Parathyroid adenoma (tissue), 2 donors: ENCODE data around the gene AP3M1.

ENCODE experiments used
- H2AFZ ChIP-seq: fragments of 300-600 bp; sonication (generic); one replicate; pipeline ENCODE4 v1.7.0; 2017; ENCODE audit warnings: antibody characterized with exemption, mild to moderate bottlenecking
- H3K27ac ChIP-seq: fragments of 300-600 bp; sonication (generic); one replicate; pipeline ENCODE4 v1.7.0; 2017
- H3K27me3 ChIP-seq: fragments of 300-600 bp; sonication (generic); one replicate; pipeline ENCODE4 v1.7.0; 2017; ENCODE audit warnings: low read length; ENCODE audit not compliant: control insufficient read depth, insufficient read depth
- H3K36me3 ChIP-seq: fragments of 300-600 bp; sonication (generic); one replicate; pipeline ENCODE4 v1.7.0; 2017; ENCODE audit warnings: low read length; ENCODE audit not compliant: control insufficient read depth, insufficient read depth
- H3K4me1 ChIP-seq: fragments of 300-600 bp; sonication (generic); one replicate; pipeline ENCODE4 v1.7.0; 2017; ENCODE audit warnings: control low read depth
- H3K4me2 ChIP-seq: fragments of 300-600 bp; sonication (generic); one replicate; pipeline ENCODE4 v1.7.0; 2017; ENCODE audit warnings: low read length
- H3K4me3 ChIP-seq: fragments of 300-600 bp; sonication (generic); one replicate; pipeline ENCODE4 v1.7.0; 2017; ENCODE audit warnings: low read depth, low read length
- H3K79me2 ChIP-seq: fragments of 300-600 bp; sonication (generic); one replicate; pipeline ENCODE4 v1.7.0; 2017; ENCODE audit warnings: control low read depth
- H3K9ac ChIP-seq: fragments of 300-600 bp; sonication (generic); one replicate; pipeline ENCODE4 v1.7.0; 2017; ENCODE audit warnings: mild to moderate bottlenecking
- H3K9me3 ChIP-seq: fragments of 300-600 bp; sonication (generic); one replicate; pipeline ENCODE4 v1.7.0; 2017; ENCODE audit warnings: low read length; ENCODE audit not compliant: control insufficient read depth
- TF ChIP-seq, protein P1 (sequence below): fragments of 300-600 bp; sonication (generic); IDR thresholded peaks from one replicate; pipeline ENCODE4 v1.7.0; 2017; ENCODE audit warnings: antibody characterized with exemption, mild to moderate bottlenecking
- donor health status: primary hyperparathyroidism.

Gene AP3M1

DNA sequence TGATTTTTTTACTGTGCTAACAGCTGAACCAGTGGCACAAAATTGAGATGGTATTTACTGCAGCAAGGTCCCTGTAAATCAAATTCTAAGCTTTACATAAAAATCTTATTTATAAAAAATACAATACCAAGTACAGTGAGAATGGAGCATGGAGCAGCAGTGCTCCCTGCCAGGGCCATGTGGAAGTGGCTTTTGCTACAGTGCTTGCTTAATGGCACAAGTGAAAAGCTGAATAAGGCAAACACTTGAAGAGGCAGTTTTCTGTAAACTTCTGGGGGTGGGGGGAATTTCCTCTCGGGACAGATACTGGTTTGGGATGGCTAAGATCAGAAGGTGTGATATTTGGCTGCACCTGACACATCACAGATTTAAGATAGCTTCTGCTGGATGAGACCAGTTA is 27.5 kb downstream of the AP3M1 start:
- Histone ChIP-seq H3K4me2 (no peak overlapping the region), H3K4me3 (no peak overlapping the region), H2AFZ (no peak overlapping the region), H3K27me3 (no peaks in the 10 kb centered on the region), H3K4me1 (peaks cover 23% of the 10 kb centered on the region), H3K27ac (peak overlapping the region; percentile 50), H3K36me3 (no peaks in the 10 kb centered on the region), H3K9ac (no peak overlapping the region), H3K79me2 (no peaks in the 10 kb centered on the region), H3K9me3 (no peaks in the 10 kb centered on the region)
- TF ChIP-seq, protein P1, sequence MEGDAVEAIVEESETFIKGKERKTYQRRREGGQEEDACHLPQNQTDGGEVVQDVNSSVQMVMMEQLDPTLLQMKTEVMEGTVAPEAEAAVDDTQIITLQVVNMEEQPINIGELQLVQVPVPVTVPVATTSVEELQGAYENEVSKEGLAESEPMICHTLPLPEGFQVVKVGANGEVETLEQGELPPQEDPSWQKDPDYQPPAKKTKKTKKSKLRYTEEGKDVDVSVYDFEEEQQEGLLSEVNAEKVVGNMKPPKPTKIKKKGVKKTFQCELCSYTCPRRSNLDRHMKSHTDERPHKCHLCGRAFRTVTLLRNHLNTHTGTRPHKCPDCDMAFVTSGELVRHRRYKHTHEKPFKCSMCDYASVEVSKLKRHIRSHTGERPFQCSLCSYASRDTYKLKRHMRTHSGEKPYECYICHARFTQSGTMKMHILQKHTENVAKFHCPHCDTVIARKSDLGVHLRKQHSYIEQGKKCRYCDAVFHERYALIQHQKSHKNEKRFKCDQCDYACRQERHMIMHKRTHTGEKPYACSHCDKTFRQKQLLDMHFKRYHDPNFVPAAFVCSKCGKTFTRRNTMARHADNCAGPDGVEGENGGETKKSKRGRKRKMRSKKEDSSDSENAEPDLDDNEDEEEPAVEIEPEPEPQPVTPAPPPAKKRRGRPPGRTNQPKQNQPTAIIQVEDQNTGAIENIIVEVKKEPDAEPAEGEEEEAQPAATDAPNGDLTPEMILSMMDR, result peak; percentile 19

DNA sequence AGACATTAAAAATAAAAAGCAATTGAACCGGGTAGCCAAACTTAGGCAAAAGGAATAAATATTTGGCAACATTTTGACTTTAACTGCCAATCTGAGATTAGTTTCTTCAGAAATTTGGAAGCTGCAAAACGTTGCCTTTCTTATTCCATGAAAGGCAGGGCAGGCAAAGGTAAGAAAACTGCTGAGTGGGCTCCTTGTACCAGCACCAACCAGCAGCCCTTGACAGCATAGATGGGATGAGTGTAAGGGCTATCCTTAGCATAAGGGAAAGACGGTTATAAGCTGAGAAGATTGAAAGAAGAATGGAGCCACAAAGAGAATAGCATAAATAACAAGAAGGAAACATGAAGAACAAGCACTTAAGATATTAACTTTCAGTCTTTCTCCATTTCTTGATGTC is 28.6 kb downstream of the AP3M1 start:
- Histone ChIP-seq H3K79me2 (no peaks in the 10 kb centered on the region), H3K4me1 (peaks cover 23% of the 10 kb centered on the region), H3K9me3 (no peaks in the 10 kb centered on the region), H3K4me3 (peak overlapping the region; percentile 17), H3K9ac (no peak overlapping the region), H3K4me2 (peak overlapping the region; percentile 40), H3K36me3 (no peaks in the 10 kb centered on the region), H2AFZ (no peak overlapping the region), H3K27me3 (no peaks in the 10 kb centered on the region), H3K27ac (peak overlapping the region; percentile 50)
- TF ChIP-seq, protein P1, result no peak

DNA sequence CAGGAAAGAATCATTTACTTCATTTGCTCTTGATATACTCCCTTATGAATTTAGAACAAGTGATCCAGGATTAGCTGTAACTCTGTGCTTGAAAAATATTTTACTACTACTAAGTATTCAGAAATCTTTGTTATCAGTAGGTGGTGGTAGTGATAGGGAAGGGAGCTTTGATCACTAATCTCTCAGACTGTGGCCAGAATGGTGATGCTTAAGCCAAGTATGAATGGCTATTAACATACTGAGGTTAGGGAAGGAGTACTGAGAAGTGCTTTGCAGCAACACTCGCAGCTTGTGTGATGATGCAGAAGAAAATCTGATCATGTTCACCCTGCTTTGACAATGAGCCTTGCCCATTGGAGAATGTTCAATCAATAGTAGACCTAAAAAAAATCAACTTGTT is 29.3 kb downstream of the AP3M1 start:
- no peaks in the 10 kb centered on the region for H3K36me3 ChIP-seq
- H3K4me1 ChIP-seq, result peaks cover 23% of the 10 kb centered on the region
- TF ChIP-seq, protein P1, result no peak
- no peak overlapping the region for H3K9ac ChIP-seq
- no peak overlapping the region for H2AFZ ChIP-seq
- peak overlapping the region; percentile 46 for H3K4me2 ChIP-seq
- H3K4me3 ChIP-seq, result no peak overlapping the region
- peak overlapping the region; percentile 50 for H3K27ac ChIP-seq
- no peaks in the 10 kb centered on the region for H3K27me3 ChIP-seq
- no peaks in the 10 kb centered on the region for H3K79me2 ChIP-seq
- H3K9me3 ChIP-seq, result no peaks in the 10 kb centered on the region

DNA sequence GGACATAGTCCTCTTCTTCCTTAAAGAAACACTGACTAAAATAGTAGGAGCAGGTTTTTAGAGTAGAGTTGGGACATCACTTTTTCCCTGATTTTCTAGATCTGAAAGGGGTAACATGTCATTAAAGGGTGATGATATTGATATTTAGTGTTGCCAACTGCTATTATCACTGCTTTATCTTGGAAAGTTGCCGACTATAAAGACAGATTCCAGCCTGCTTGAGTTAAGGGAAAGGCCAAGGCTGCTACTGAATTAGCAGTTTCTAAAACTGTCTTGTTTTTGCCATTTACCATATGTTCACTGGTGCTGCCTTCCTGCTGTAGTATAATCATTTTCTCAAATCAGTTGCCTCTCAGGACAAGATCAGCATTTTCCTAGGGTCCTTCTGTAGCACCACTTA is 29.7 kb downstream of the AP3M1 start:
- no peaks in the 10 kb centered on the region for H3K36me3 ChIP-seq
- peak overlapping the region; percentile 50 for H3K27ac ChIP-seq
- no peaks in the 10 kb centered on the region for H3K27me3 ChIP-seq
- H3K9me3 ChIP-seq, result no peaks in the 10 kb centered on the region
- no peak overlapping the region for H3K4me3 ChIP-seq
- no peak overlapping the region for H2AFZ ChIP-seq
- TF ChIP-seq, protein P1, result no peak
- no peak overlapping the region for H3K9ac ChIP-seq
- no peak overlapping the region for H3K4me2 ChIP-seq
- H3K4me1 ChIP-seq, result peaks cover 23% of the 10 kb centered on the region
- H3K79me2 ChIP-seq, result no peaks in the 10 kb centered on the region

DNA sequence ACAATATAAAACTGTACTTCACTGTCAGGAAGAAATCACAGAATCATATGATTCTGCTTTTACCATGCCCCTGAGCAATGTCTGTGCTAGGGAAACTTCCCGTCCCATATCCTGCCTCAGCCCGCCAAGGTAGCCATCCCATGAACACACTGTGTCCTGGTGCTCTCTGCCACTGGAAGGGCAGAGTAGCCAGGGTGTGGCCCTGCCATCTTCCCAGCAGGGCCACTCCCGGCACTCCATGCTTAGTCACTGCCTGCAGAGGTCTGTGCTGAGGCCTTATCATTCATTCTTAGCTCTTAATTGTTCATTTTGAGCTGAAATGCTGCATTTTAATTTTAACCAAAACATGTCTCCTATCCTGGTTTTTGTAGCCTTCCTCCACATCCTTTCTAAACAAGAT is 31.8 kb downstream of the AP3M1 start:
- Histone ChIP-seq H3K4me3 (no peak overlapping the region), H3K9ac (no peak overlapping the region), H3K27ac (peak overlapping the region; percentile 14), H2AFZ (no peak overlapping the region), H3K4me2 (no peak overlapping the region), H3K79me2 (no peaks in the 10 kb centered on the region), H3K36me3 (no peaks in the 10 kb centered on the region), H3K4me1 (peaks cover 23% of the 10 kb centered on the region), H3K27me3 (no peaks in the 10 kb centered on the region), H3K9me3 (no peaks in the 10 kb centered on the region)
- TF ChIP-seq, protein P1, result no peak
